ENCODE results near the gene TNK2. TPM values are rescaled to one million over a fixed set of nuclear protein-coding genes. Genes with fewer than 3 reads are reported as not detected.

Gene TNK2
- total RNA-seq = 5.9 and 8.6 TPM in 2 replicates

GRCh38 chr3:195907934-195908693, at the start of gene TNK2:
Gene TNK2, minus strand, starts transcription at chr3:195908551. Its CDS starts 19,963 bp downstream, at chr3:195888588.

Small RNA genes lying within 50 kb of the gene (small RNA-seq; reads per million reads assigned to genes)
- gene MIR6829 (not detected), gene RNU2-11P (0.08 reads per million)

Other genes starting within 250 kb of the TNK2 start
- gene MUC20, start 187.6 kb downstream of the TNK2 start, total RNA-seq = 0.39 and 1.1 TPM in 2 replicates
- gene MUC4, start 96.6 kb downstream of the TNK2 start, total RNA-seq = not detected in 2 replicates
- 157 and 191 TPM in 2 replicates for gene TFRC, start 173.5 kb upstream of the TNK2 start, total RNA-seq